Stimulated activated CD4-positive, alpha-beta T cell treated with anti-CD3 and anti-CD28 coated beads, Interleukin-1b, Interleukin-23, amount 100 ng/mL, for 4 hours (primary cell): Measurements from ENCODE around the gene FFAR2.

ENCODE experiments used
- DNase-seq, 2 donors: peaks; one replicate each; pipeline ENCODE4 v3.0.0-alpha.2; 2020; ENCODE audit warnings: low read depth in 2 of 2

Gene FFAR2

GRCh38 chr19:35486268-35486708 lies 38.2 kb downstream of the FFAR2 start:
- DNase-seq = no peak

GRCh38 chr19:35487656-35488182 lies 39.7 kb downstream of the FFAR2 start:
- DNase-seq = no peak

- DNase-seq = no peak
These were observed 40.6 kb downstream of the FFAR2 start for GRCh38 chr19:35488677-35489076.

GRCh38 chr19:35490364-35490763 lies 42.3 kb downstream of the FFAR2 start, which contains the start of gene KRTDAP:
TSS of gene KRTDAP (minus strand) at chr19:35490464. CDS start at chr19:35490442, 22 bp downstream.
- no peak for DNase-seq

- DNase-seq = no peak
These were observed 43.8 kb downstream of the FFAR2 start for GRCh38 chr19:35491836-35492360.

GRCh38 chr19:35493971-35494370 lies 45.9 kb downstream of the FFAR2 start:
- DNase-seq = no peak

GRCh38 chr19:35495107-35496064 lies 47.3 kb downstream of the FFAR2 start:
- DNase-seq = peak; percentile 75 to 85

- no peak for DNase-seq
These were observed 49.3 kb downstream of the FFAR2 start for GRCh38 chr19:35497406-35497805.

GRCh38 chr19:35498220-35498619 lies 50.2 kb downstream of the FFAR2 start:
- no peak for DNase-seq

- DNase-seq = no peak
These were observed 51.0 kb downstream of the FFAR2 start for GRCh38 chr19:35498984-35499527.

GRCh38 chr19:35500611-35501010 lies 52.6 kb downstream of the FFAR2 start:
- no peak for DNase-seq
